ENCODE measurements around the gene CARS1.

DNA sequence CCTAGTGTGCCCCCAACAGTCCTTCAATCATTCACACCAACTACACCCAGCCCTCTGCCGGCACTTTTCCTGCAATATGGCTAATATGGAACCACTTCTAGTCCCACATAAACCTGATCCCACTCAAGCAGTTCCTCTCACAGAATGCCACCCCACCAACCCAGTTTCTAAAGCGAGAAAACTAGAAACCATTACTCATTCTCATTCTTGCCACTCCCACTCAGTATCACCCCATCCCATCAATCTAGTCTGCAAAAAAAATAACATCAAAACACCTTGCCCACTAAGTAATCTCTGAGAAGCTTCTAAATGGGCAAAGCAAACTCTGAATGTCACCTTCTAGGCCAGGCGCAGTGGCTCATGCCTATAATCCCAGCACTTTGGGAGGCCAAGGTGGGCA lies 83.0 kb downstream of the CARS1 start:
- no peak for TF ChIP-seq POLR2A (IDR thresholded peaks at IDR 0.05)
- TF ChIP-seq, protein P1, sequence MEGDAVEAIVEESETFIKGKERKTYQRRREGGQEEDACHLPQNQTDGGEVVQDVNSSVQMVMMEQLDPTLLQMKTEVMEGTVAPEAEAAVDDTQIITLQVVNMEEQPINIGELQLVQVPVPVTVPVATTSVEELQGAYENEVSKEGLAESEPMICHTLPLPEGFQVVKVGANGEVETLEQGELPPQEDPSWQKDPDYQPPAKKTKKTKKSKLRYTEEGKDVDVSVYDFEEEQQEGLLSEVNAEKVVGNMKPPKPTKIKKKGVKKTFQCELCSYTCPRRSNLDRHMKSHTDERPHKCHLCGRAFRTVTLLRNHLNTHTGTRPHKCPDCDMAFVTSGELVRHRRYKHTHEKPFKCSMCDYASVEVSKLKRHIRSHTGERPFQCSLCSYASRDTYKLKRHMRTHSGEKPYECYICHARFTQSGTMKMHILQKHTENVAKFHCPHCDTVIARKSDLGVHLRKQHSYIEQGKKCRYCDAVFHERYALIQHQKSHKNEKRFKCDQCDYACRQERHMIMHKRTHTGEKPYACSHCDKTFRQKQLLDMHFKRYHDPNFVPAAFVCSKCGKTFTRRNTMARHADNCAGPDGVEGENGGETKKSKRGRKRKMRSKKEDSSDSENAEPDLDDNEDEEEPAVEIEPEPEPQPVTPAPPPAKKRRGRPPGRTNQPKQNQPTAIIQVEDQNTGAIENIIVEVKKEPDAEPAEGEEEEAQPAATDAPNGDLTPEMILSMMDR (IDR thresholded peaks at IDR 0.05): no peak

Measured in tibial nerve (tissue), 3 donors.